ENCODE data around the gene EIF1.
"Not testable (repeated sequence)": the region's sequence is repeated elsewhere in the genome, so short reads cannot be mapped to it uniquely, and the experiment has no call there.

The EIF1 gene

GRCh38 chr17:41672153-41672552 is 16.5 kb upstream of the EIF1 start:
- Histone ChIP-seq H3K27ac (no peak overlapping the region), H3K4me3 (no peak overlapping the region)

- H3K4me3 ChIP-seq: not testable (repeated sequence)
- peak overlapping the region in 2 of 21 experiments; percentile 25 to 55 for H3K27ac ChIP-seq
These were observed 13.3 kb upstream of the EIF1 start for GRCh38 chr17:41675157-41676057.

- H3K4me3 ChIP-seq: no peak overlapping the region
- peak overlapping the region in 2 of 21 experiments; percentile 25 to 55 for H3K27ac ChIP-seq
These were observed 12.6 kb upstream of the EIF1 start for GRCh38 chr17:41676058-41676419.

GRCh38 chr17:41678411-41678906 is 10.2 kb upstream of the EIF1 start:
- Histone ChIP-seq H3K27ac (peak overlapping the region in 20 of 21 experiments; percentile 60 to 95 (median 84)), H3K4me3 (peak overlapping the region; percentile 2 to 29 (median 16))

- Histone ChIP-seq H3K4me3 (peak overlapping the region; percentile 2 to 29 (median 16)), H3K27ac (peak overlapping the region in 20 of 21 experiments; percentile 60 to 95 (median 84))
These were observed 9.6 kb upstream of the EIF1 start for GRCh38 chr17:41678907-41679739.

- Histone ChIP-seq H3K4me3 (no peak overlapping the region), H3K27ac (peak overlapping the region in 15 of 21 experiments; percentile 29 to 95 (median 85))
These were observed 8.8 kb upstream of the EIF1 start for GRCh38 chr17:41679740-41680425.

GRCh38 chr17:41680426-41681040 is 8.2 kb upstream of the EIF1 start:
- Histone ChIP-seq H3K4me3 (no peak overlapping the region), H3K27ac (no peak overlapping the region)

GRCh38 chr17:41681776-41682175 is 6.9 kb upstream of the EIF1 start:
- no peak overlapping the region for H3K27ac ChIP-seq
- H3K4me3 ChIP-seq: no peak overlapping the region

GRCh38 chr17:41682631-41683030 is 6.1 kb upstream of the EIF1 start:
- Histone ChIP-seq H3K27ac (no peak overlapping the region), H3K4me3 (no peak overlapping the region)

GRCh38 chr17:41683441-41684007 is 5.2 kb upstream of the EIF1 start:
- H3K4me3 ChIP-seq: no peak overlapping the region
- no peak overlapping the region for H3K27ac ChIP-seq

- H3K4me3 ChIP-seq: no peak overlapping the region
- no peak overlapping the region for H3K27ac ChIP-seq
These were observed 4.7 kb upstream of the EIF1 start for GRCh38 chr17:41684035-41684434.

- not testable (repeated sequence) for H3K27ac ChIP-seq, H3K4me3 ChIP-seq
These were observed 2.9 kb upstream of the EIF1 start for GRCh38 chr17:41685753-41686152.

GRCh38 chr17:41686281-41686680 is 2.4 kb upstream of the EIF1 start:
- no peak overlapping the region for H3K4me3 ChIP-seq
- H3K27ac ChIP-seq: no peak overlapping the region

GRCh38 chr17:41687828-41688640 is 651 bp upstream of the EIF1 start:
- Histone ChIP-seq H3K4me3 (peak overlapping the region; percentile 32 to 98 (median 75)), H3K27ac (peak overlapping the region in 20 of 21 experiments; percentile 71 to 100 (median 100))

GRCh38 chr17:41689497-41690299 is 1.0 kb downstream of the EIF1 start:
- peak overlapping the region; percentile 62 to 100 (median 100) for H3K27ac ChIP-seq

GRCh38 chr17:41690497-41690896 is 1.8 kb downstream of the EIF1 start:
- H3K4me3 ChIP-seq: peak overlapping the region; percentile 56 to 98 (median 75)
- peak overlapping the region in 9 of 21 experiments; percentile 5 to 100 (median 100) for H3K27ac ChIP-seq

More at GRCh38 chr17:41689497-41690299, 1.0 kb downstream of the EIF1 start:
- peak overlapping the region; percentile 56 to 98 (median 75) for H3K4me3 ChIP-seq

Measured in skin epidermis (tissue), 12 donors.